Tibial artery (tissue), 4 donors: ENCODE results near the gene PTN.

Experiments
- DNase-seq, 2 donors: peaks; one replicate each; pipeline ENCODE4 v3.0.0-alpha.2; 2019
- H3K27ac ChIP-seq, 2 donors: fragments of 200-600 bp; sonication (generic) in 1 of 2; 1 replicate in 1 of 2; 2 replicates in 1 of 2; pipeline ENCODE4 v1.5.1; 2018 to 2019; ENCODE audit warnings: mild to moderate bottlenecking in 1 of 2
- H3K27me3 ChIP-seq, 2 donors: fragments of 200-600 bp; sonication (generic) in 1 of 2; one replicate each; pipeline versions ENCODE4 v1.5.1 to v1.6.0; 2016 to 2019
- H3K36me3 ChIP-seq, 3 donors: fragments of 200-600 bp; sonication (generic) in 2 of 3; one replicate each; pipeline ENCODE4 v1.5.1; 2016 to 2019; ENCODE audit warnings: mild to moderate bottlenecking in 2 of 3
- H3K4me1 ChIP-seq, 4 donors: fragments of 200-600 bp; sonication (generic) in 2 of 4; 1 replicate in 3 of 4; 2 replicates in 1 of 4; pipeline ENCODE4 v1.5.1; 2016 to 2019
- H3K4me3 ChIP-seq, 2 donors: fragments of 200-600 bp; sonication (generic) in 1 of 2; 1 replicate in 1 of 2; 2 replicates in 1 of 2; pipeline ENCODE4 v1.5.1; 2018 to 2019; ENCODE audit warnings: mild to moderate bottlenecking in 2 of 2
- H3K9me3 ChIP-seq, 3 donors: fragments of 200-600 bp; sonication (generic) in 1 of 3; one replicate each; pipeline ENCODE4 v1.5.1; 2016 to 2019
- intact Hi-C: fragments of 100-400 bp; cut with DNase I; formaldehyde crosslinking; loops from one replicate; pipeline ENCODE4 v1.15.0; 2023; ENCODE audit warnings: low total_unique reads
- TF ChIP-seq, protein P1 (sequence below), 2 experiments: fragments of 200-600 bp in 1 of 2; fragments of 450-650 bp in 1 of 2; IDR thresholded peaks; one replicate each; pipeline ENCODE4 v1.5.1; 2017 to 2019; ENCODE audit warnings: antibody characterized with exemption in 2 of 2, mild to moderate bottlenecking in 1 of 2, moderate library complexity in 1 of 2

PTN gene

DNA sequence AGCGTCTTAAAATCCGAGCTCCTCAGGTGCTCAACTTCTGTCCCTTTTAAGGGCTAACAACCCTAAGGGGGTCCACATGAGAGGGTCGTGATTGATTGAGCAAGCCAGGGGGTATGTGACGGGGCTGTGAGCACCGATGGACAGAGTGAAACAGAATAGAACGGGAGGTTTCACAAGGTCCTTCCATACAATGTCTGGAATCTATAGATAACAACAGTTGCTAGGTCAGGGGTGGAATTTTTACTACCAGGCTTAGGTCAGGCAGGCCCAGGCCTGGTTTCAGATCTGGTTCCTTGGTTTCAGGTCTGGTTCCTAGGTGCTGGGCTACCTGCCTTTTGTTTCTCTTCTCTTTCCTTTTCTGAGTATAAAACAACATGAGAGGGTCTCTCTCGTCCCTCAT lies 80.9 kb downstream of the PTN start:
- Histone ChIP-seq H3K4me1 (no peaks in the 10 kb centered on the region), H3K27ac (no peak overlapping the region), H3K27me3 (no peaks in the 10 kb centered on the region), H3K9me3 (no peaks in the 10 kb centered on the region), H3K36me3 (no peaks in the 10 kb centered on the region), H3K4me3 (no peak overlapping the region)
- TF ChIP-seq, protein P1, sequence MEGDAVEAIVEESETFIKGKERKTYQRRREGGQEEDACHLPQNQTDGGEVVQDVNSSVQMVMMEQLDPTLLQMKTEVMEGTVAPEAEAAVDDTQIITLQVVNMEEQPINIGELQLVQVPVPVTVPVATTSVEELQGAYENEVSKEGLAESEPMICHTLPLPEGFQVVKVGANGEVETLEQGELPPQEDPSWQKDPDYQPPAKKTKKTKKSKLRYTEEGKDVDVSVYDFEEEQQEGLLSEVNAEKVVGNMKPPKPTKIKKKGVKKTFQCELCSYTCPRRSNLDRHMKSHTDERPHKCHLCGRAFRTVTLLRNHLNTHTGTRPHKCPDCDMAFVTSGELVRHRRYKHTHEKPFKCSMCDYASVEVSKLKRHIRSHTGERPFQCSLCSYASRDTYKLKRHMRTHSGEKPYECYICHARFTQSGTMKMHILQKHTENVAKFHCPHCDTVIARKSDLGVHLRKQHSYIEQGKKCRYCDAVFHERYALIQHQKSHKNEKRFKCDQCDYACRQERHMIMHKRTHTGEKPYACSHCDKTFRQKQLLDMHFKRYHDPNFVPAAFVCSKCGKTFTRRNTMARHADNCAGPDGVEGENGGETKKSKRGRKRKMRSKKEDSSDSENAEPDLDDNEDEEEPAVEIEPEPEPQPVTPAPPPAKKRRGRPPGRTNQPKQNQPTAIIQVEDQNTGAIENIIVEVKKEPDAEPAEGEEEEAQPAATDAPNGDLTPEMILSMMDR (IDR thresholded peaks at IDR 0.05): no peak
- intact Hi-C loops: no loop called here
- DNase-seq: no peak

DNA sequence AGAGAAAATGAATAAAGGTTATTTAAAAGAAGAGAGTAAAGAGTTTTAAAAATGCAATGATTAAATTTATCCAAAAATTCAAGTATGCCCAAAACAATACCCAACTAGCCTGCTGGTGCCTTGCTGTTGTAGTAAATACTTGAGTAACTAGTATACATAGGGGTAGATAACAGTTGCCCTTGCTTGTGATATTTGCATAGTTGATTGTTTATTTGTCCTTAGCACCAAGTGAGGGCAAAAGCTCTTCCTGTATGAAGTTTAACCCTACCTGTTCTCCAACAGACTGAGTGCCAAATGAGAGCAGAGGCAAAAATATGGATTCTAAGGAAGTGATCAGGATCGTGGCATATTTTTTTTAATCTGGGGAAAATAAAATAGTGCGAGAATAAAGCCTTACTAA lies 85.0 kb downstream of the PTN start:
- intact Hi-C loops: no loop called here
- H3K4me1 ChIP-seq: no peaks in the 10 kb centered on the region
- no peak overlapping the region for H3K27ac ChIP-seq
- no peak overlapping the region for H3K4me3 ChIP-seq
- no peaks in the 10 kb centered on the region for H3K9me3 ChIP-seq
- H3K27me3 ChIP-seq: no peaks in the 10 kb centered on the region
- TF ChIP-seq, protein P1 (IDR thresholded peaks at IDR 0.05): no peak
- DNase-seq: no peak
- H3K36me3 ChIP-seq: no peaks in the 10 kb centered on the region

GRCh38 chr7:137254766-137255165 lies 88.8 kb downstream of the PTN start:
- Histone ChIP-seq H3K27me3 (no peaks in the 10 kb centered on the region), H3K9me3 (no peaks in the 10 kb centered on the region), H3K27ac (no peak overlapping the region), H3K4me1 (peaks cover 0 to 2% (median 0%) of the 10 kb centered on the region in 4 donors), H3K36me3 (no peaks in the 10 kb centered on the region), H3K4me3 (no peak overlapping the region)
- no peak for DNase-seq
- intact Hi-C loops: no loop called here
- TF ChIP-seq, protein P1 (IDR thresholded peaks at IDR 0.05): no peak

- Histone ChIP-seq H3K4me1 (peaks cover 0 to 6% (median 3%) of the 10 kb centered on the region in 4 donors), H3K36me3 (no peaks in the 10 kb centered on the region), H3K9me3 (no peaks in the 10 kb centered on the region), H3K4me3 (no peak overlapping the region), H3K27ac (no peak overlapping the region), H3K27me3 (no peaks in the 10 kb centered on the region)
- intact Hi-C loops: no loop called here
- DNase-seq: no peak
- TF ChIP-seq, protein P1 (IDR thresholded peaks at IDR 0.05): no peak
Measured at GRCh38 chr7:137245890-137246289, 97.6 kb downstream of the PTN start.

GRCh38 chr7:137245186-137245585 lies 98.3 kb downstream of the PTN start:
- TF ChIP-seq, protein P1 (IDR thresholded peaks at IDR 0.05): no peak
- intact Hi-C loops: no loop called here
- Histone ChIP-seq H3K36me3 (no peaks in the 10 kb centered on the region), H3K4me1 (peaks cover 0 to 6% (median 3%) of the 10 kb centered on the region in 4 donors), H3K27me3 (no peaks in the 10 kb centered on the region), H3K9me3 (no peaks in the 10 kb centered on the region), H3K4me3 (no peak overlapping the region), H3K27ac (no peak overlapping the region)
- no peak for DNase-seq

DNA sequence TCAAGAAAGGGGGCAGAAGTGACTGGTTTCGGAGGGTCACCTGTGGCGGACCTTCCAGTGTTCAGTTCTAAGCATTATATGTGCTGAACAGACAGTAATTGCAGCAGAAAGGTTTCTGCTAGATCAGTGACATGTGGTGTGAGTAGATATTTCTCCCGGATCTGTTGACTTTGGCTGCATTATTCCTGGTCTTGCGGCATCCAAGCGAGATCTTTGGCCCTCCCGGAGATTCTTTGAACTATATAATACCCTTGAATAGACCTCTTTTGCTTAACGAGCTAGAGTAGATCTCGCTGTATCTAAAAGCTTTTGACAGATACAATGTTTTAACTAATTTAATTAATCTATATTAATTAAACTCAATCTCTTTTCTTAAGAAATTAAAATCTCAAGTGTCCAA lies 99.8 kb downstream of the PTN start:
- H3K36me3 ChIP-seq: no peaks in the 10 kb centered on the region
- H3K27ac ChIP-seq: no peak overlapping the region
- intact Hi-C loops: no loop called here
- no peak overlapping the region for H3K4me3 ChIP-seq
- H3K9me3 ChIP-seq: no peaks in the 10 kb centered on the region
- DNase-seq: no peak
- no peaks in the 10 kb centered on the region for H3K4me1 ChIP-seq
- TF ChIP-seq, protein P1 (IDR thresholded peaks at IDR 0.05): no peak
- no peaks in the 10 kb centered on the region for H3K27me3 ChIP-seq
